ENCODE measurements around the gene CRELD2. TPM values are rescaled to one million over a fixed set of nuclear protein-coding genes. Genes with fewer than 3 reads are reported as not detected.
A peak's percentile ranks its signal among the peaks of the same experiment; 100 is the strongest.

CRELD2 gene
- total RNA-seq, 2 donors from 2014 or later, result 30.1 to 43.7 TPM

- intact Hi-C loops (cut with DNase I), result no loop called here
- DNase-seq, result no peak
- no peak for ATAC-seq
Measured at GRCh38 chr22:49961601-49962011, 43.2 kb downstream of the CRELD2 start.

GRCh38 chr22:49962012-49962750 lies 43.7 kb downstream of the CRELD2 start:
- ATAC-seq, result peak; percentile 28 to 41
- intact Hi-C loops (cut with DNase I), result no loop called here
- peak; percentile 90 for DNase-seq

- ATAC-seq, result no peak
- peak; percentile 56 for DNase-seq
- intact Hi-C loops (cut with DNase I), result no loop called here
Measured at GRCh38 chr22:49962751-49963646, 44.6 kb downstream of the CRELD2 start.

GRCh38 chr22:49963647-49964026 lies 45.2 kb downstream of the CRELD2 start:
- intact Hi-C loops (cut with DNase I), result no loop called here
- peak; percentile 25 for DNase-seq
- ATAC-seq, result no peak

GRCh38 chr22:49964136-49965090 lies 46.0 kb downstream of the CRELD2 start:
- intact Hi-C loops (cut with DNase I), result no loop called here
- no peak for DNase-seq
- no peak for ATAC-seq

- DNase-seq (no peak), ATAC-seq (no peak)
- intact Hi-C loops (cut with DNase I), result no loop called here
Measured at GRCh38 chr22:49965091-49966040, 46.9 kb downstream of the CRELD2 start.

- peak; percentile 25 for DNase-seq
- intact Hi-C loops (cut with DNase I), result no loop called here
- no peak for ATAC-seq
Measured at GRCh38 chr22:49966041-49966773, 47.8 kb downstream of the CRELD2 start.

GRCh38 chr22:49966774-49967705 lies 48.6 kb downstream of the CRELD2 start:
- DNase-seq (peak; percentile 76), ATAC-seq (peak in 1 of 2 donors; percentile 1)
- intact Hi-C loops (cut with DNase I), result no loop called here

- intact Hi-C loops (cut with DNase I), result no loop called here
- peak in 1 of 2 donors; percentile 12 for ATAC-seq
- peak; percentile 61 for DNase-seq
Measured at GRCh38 chr22:49967706-49968208, 49.3 kb downstream of the CRELD2 start.

- DNase-seq (peak; percentile 31), ATAC-seq (no peak)
- intact Hi-C loops (cut with DNase I), result no loop called here
Measured at GRCh38 chr22:49968313-49968830, 49.9 kb downstream of the CRELD2 start.

GRCh38 chr22:49968831-49969661 lies 50.6 kb downstream of the CRELD2 start:
- ATAC-seq (no peak), DNase-seq (peak; percentile 28)
- intact Hi-C loops (cut with DNase I), result no loop called here

- ATAC-seq, result no peak
- intact Hi-C loops (cut with DNase I), result loop anchor here in 1 of 2 donors (5.0 kb wide), 1 partner anchor 38 kb away; no protein-coding TSS in a partner anchor
- peak; percentile 23 for DNase-seq
Measured at GRCh38 chr22:49969751-49970527, 51.5 kb downstream of the CRELD2 start.

- ATAC-seq, result peak; percentile 83 to 90
- DNase-seq, result peak; percentile 97
- intact Hi-C loops (cut with DNase I), result loop anchor here in 1 of 2 donors (5.0 kb wide), 1 partner anchor 38 kb away; no protein-coding TSS in a partner anchor
Measured at GRCh38 chr22:49970528-49971231, 52.2 kb downstream of the CRELD2 start.
